GM12878 (cell line): Measurements from ENCODE around the gene LTBP3. TPM values are rescaled to one million over a fixed set of nuclear protein-coding genes. Genes with fewer than 3 reads are reported as not detected.
A peak's percentile ranks its signal among the peaks of the same experiment; 100 is the strongest.

ENCODE experiments used
- ATF3 ChIP-seq: IDR thresholded peaks from 2 replicates; pipeline ENCODE4 v1.6.1; 2011; ENCODE audit warnings: low read depth, mild to moderate bottlenecking, low read length, moderate library complexity, borderline replicate concordance; ENCODE audit errors: extremely low read depth
- BMI1 ChIP-seq: fragments of 450-650 bp; IDR thresholded peaks from 2 replicates; pipeline ENCODE4 v1.6.1; 2016; ENCODE audit warnings: mild to moderate bottlenecking, moderate library complexity, borderline replicate concordance
- CHD4 ChIP-seq: fragments of 200-600 bp; sonication (generic); IDR thresholded peaks from 2 replicates; pipeline ENCODE4 v1.6.1; 2016; ENCODE audit warnings: mild to moderate bottlenecking
- HDAC2 ChIP-seq: fragments of 200-600 bp; sonication (generic); IDR thresholded peaks from 2 replicates; pipeline ENCODE4 v1.6.1; 2017
- HDGF ChIP-seq: fragments of 450-650 bp; IDR thresholded peaks from 2 replicates; pipeline ENCODE4 v1.6.1; 2016; ENCODE audit warnings: antibody characterized with exemption
- NRF1 ChIP-seq: conservative IDR thresholded peaks from 2 replicates; pipeline ENCODE4 v1.6.1; 2011; ENCODE audit warnings: mild to moderate bottlenecking, low read depth, low read length, improper control_type of control experiment
- PBX3 ChIP-seq: IDR thresholded peaks from 2 replicates; pipeline ENCODE4 v1.6.1; 2011; ENCODE audit warnings: mild to moderate bottlenecking, low read depth, low read length, moderate library complexity; ENCODE audit not compliant: insufficient replicate concordance
- POLR2AphosphoS2 ChIP-seq: IDR thresholded peaks from 2 replicates; pipeline ENCODE4 v1.6.1; 2011; ENCODE audit warnings: low read depth, mild to moderate bottlenecking, low read length, improper control_type of control experiment, moderate library complexity
- RCOR1 ChIP-seq: conservative IDR thresholded peaks from 2 replicates; pipeline ENCODE4 v1.6.1; 2012; ENCODE audit warnings: low read depth, low read length, improper control_type of control experiment
- TCF3 ChIP-seq: IDR thresholded peaks from 2 replicates; pipeline ENCODE4 v1.6.1; 2012; ENCODE audit warnings: low read depth, mild to moderate bottlenecking, low read length, borderline replicate concordance; ENCODE audit not compliant: insufficient read depth
- polyA plus RNA-seq, 11 experiments: library from polyadenylated mRNA; depleted of rRNA in 4 of 11; unstranded in 6 of 11; stranded (reverse) in 5 of 11; fragments of >200 nt; fragmentation: Nextera tagmentation in 4 of 11; fragmentation: Illumina TruSeq in 1 of 11; extraction: Ambion mirVana in 4 of 11; extraction: Trizol in 1 of 11; gene quantifications; 1 replicate in 1 of 11; 2 replicates in 10 of 11; pipeline versions ENCODE4 v1.2.1 to v1.2.3, GENCODE V29; 2011 to 2016; ENCODE audit warnings: inconsistent platforms in 2 of 11, missing spikeins in 2 of 11, low read depth in 1 of 11
- total RNA-seq, 4 experiments: library from RNA; depleted of rRNA in 3 of 4; stranded (reverse); fragments of >200 nt in 3 of 4; fragmentation: Illumina TruSeq in 1 of 4; extraction: Trizol in 1 of 4; gene quantifications; 2 replicates each; pipeline versions ENCODE4 v1.2.1 to v1.2.3, GENCODE V29; 2013 to 2021

The LTBP3 gene
- total and polyA plus RNA-seq, 10 of the 15 experiments (the other 5 are each of a cell fraction or from before 2014, with no cell fraction given) = 2.2 to 12.2 (median 6.2) TPM; not detected in 2

DNA sequence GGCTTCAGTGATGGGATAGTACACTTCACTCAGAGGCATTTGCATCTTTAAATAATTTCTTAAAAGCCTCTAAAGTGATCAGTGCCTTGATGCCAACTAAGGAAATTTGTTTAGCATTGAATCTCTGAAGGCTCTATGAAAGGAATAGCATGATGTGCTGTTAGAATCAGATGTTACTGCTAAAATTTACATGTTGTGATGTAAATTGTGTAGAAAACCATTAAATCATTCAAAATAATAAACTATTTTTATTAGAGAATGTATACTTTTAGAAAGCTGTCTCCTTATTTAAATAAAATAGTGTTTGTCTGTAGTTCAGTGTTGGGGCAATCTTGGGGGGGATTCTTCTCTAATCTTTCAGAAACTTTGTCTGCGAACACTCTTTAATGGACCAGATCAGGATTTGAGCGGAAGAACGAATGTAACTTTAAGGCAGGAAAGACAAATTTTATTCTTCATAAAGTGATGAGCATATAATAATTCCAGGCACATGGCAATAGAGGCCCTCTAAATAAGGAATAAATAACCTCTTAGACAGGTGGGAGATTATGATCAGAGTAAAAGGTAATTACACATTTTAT is 54.7 kb downstream of the LTBP3 start (continued):
- no peak for TF ChIP-seq HDGF
- TF ChIP-seq PBX3 = peak; percentile 23
- TF ChIP-seq RCOR1 = no peak; the same call in 1 of the 2 replicates
- TF ChIP-seq ATF3 = no peak
- no peak for TF ChIP-seq NRF1
- TF ChIP-seq TCF3 = no peak
- peak; percentile 26 for TF ChIP-seq POLR2AphosphoS2
- TF ChIP-seq BMI1 = peak; percentile 48; the same call in 1 of the 2 replicates
- no peak for TF ChIP-seq HDAC2
- TF ChIP-seq CHD4 = no peak
